CD4-positive, alpha-beta T cell treated with Interleukin-1 beta for 1 hour (primary cell): ENCODE results near the gene CHSY3.

Experiments
- DNase-seq, 2 donors: peaks; one replicate each; pipeline ENCODE4 v3.0.0-alpha.2; 2020 to 2022

CHSY3 gene

GRCh38 chr5:129904102-129904666 lies at the start of gene CHSY3:
CHSY3 (plus strand) TSS chr5:129904465.
- DNase-seq: peak; percentile 6 to 8

- no peak for DNase-seq
Observed at GRCh38 chr5:129856325-129856724, 47.9 kb upstream of the CHSY3 start.

GRCh38 chr5:129857116-129857515 lies 47.1 kb upstream of the CHSY3 start:
- DNase-seq: no peak

GRCh38 chr5:129858131-129858675 lies 46.1 kb upstream of the CHSY3 start:
- no peak for DNase-seq

GRCh38 chr5:129884322-129884721 lies 19.9 kb upstream of the CHSY3 start:
- no peak for DNase-seq

- no peak for DNase-seq
Observed at GRCh38 chr5:129899454-129899853, 4.8 kb upstream of the CHSY3 start.

- DNase-seq: no peak
Observed at GRCh38 chr5:129902816-129903215, 1.4 kb upstream of the CHSY3 start.

- DNase-seq: no peak
Observed at GRCh38 chr5:129903466-129904101, 681 bp upstream of the CHSY3 start.

- DNase-seq: no peak
Observed at GRCh38 chr5:129904667-129905472, 605 bp downstream of the CHSY3 start.

GRCh38 chr5:129905473-129906176 lies 1.4 kb downstream of the CHSY3 start:
- no peak for DNase-seq

- DNase-seq: no peak
Observed at GRCh38 chr5:129906177-129906887, 2.1 kb downstream of the CHSY3 start.

- DNase-seq: no peak
Observed at GRCh38 chr5:129909225-129909624, 5.0 kb downstream of the CHSY3 start.

- no peak for DNase-seq
Observed at GRCh38 chr5:129912601-129913255, 8.5 kb downstream of the CHSY3 start.

GRCh38 chr5:129915415-129915814 lies 11.2 kb downstream of the CHSY3 start:
- DNase-seq: no peak

GRCh38 chr5:129917224-129917623 lies 13.0 kb downstream of the CHSY3 start:
- no peak for DNase-seq

- no peak for DNase-seq
Observed at GRCh38 chr5:129921204-129921603, 16.9 kb downstream of the CHSY3 start.

- no peak for DNase-seq
Observed at GRCh38 chr5:129930221-129930620, 26.0 kb downstream of the CHSY3 start.

- DNase-seq: no peak
Observed at GRCh38 chr5:129935626-129936025, 31.4 kb downstream of the CHSY3 start.

GRCh38 chr5:129938077-129938476 lies 33.8 kb downstream of the CHSY3 start:
- no peak for DNase-seq

GRCh38 chr5:129943936-129944335 lies 39.7 kb downstream of the CHSY3 start:
- no peak for DNase-seq

GRCh38 chr5:129945028-129945427 lies 40.8 kb downstream of the CHSY3 start:
- DNase-seq: no peak

- no peak for DNase-seq
Observed at GRCh38 chr5:129945774-129946270, 41.6 kb downstream of the CHSY3 start.
